Pulmonary artery endothelial cell (primary cell): ENCODE results near the gene LRRC25. TPM values are rescaled to one million over a fixed set of nuclear protein-coding genes. Genes with fewer than 3 reads are reported as not detected.

Experiments
- DNase-seq: peaks from one replicate; pipeline ENCODE4 v3.0.0-alpha.2; 2011; ENCODE audit warnings: low read depth, low spot score
- total RNA-seq: library from RNA; depleted of rRNA; stranded (reverse); fragments of >200 nt; gene quantifications from 2 replicates; pipeline ENCODE4 v1.2.3, GENCODE V29; 2014

The LRRC25 gene
- total RNA-seq, 1 donor from 2014 or later: not detected

DNA sequence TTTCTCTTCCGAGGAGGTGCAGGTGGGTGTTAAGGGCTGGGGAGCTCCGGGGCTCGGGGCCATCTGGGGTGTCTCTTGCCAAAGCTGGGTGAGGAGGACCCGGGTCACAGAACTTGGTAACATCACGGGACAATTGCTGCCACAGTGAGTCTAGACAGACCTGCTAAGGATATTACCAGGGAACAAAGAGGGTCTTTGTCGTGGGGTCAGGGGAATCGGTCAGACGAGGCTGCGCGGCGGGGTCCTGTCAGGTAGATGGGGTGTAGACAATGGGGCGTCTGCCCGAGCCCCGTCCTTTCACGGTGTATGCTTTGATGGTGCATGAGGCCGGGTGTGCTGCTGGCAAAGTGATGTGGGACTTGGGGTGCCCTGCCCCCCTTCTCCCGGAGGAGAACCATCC, 49.3 kb downstream of the LRRC25 start:
- DNase-seq: no peak

DNA sequence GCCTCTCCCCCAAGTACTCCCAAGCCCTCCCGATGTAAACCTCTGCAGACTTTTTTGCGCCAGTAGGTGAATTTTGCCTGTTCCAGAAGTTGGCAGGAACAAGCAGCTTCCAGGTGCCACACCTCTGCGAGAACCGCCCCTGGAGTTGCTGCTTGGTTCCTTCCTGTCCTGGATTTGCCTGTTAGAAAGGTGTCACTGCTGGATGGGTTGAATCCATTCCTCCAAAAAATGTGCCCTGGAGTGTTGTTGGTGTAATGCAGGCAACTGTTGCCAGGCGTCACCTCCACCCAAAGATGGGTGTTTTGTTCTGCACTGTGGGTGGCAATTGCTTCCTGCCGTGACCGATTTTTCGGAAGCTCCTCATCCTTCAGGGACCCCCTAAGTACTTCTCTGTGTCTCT, 51.3 kb downstream of the LRRC25 start:
- no peak for DNase-seq

- DNase-seq: no peak
These were observed 52.1 kb downstream of the LRRC25 start for GRCh38 chr19:18345296-18345695.

GRCh38 chr19:18344582-18344950, 52.9 kb downstream of the LRRC25 start:
- no peak for DNase-seq

DNA sequence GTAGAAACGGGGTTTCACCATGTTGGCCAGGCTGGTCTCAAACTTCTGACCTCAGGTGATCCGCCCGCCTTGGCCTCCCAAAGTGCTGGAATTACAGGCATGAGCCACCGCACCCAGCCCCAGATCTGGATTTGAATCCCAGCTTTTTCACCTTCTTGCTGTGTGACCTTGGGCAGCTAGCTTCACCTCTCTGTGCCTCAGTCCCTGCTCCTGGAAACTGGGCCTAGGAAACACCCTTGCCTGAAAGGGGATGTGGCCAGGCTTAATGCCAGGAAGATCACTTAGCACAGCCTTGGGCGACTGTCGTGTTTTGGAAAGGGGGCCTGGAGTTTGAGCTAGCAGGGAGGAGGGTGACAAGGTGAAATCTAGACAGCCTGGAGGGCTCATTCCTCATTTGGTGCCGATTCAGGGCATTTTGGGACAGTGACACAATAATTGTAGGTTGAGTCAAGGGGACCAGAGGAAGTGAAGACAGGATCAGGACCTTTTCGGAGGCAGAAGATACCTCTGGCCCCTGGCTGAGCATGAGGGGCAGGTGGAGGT, 55.3 kb downstream of the LRRC25 start:
- no peak for DNase-seq

Other genes starting within 250 kb of the LRRC25 start
- 2.4 and 2.8 TPM in 2 replicates for gene PIK3R2, start 244.5 kb downstream of the LRRC25 start, total RNA-seq
- 2.2 and 2.4 TPM in 2 replicates for gene IFI30, start 223.8 kb downstream of the LRRC25 start, total RNA-seq
- 10.3 and 13.0 TPM in 2 replicates for gene MPV17L2, start 204.4 kb downstream of the LRRC25 start, total RNA-seq
- gene RAB3A, start 193.6 kb downstream of the LRRC25 start, total RNA-seq: 0.99 TPM in 2 replicates
- 0.04 and 0.20 TPM in 2 replicates for gene PDE4C, start 171.2 kb downstream of the LRRC25 start, total RNA-seq
- gene IQCN, start 123.2 kb downstream of the LRRC25 start, total RNA-seq: 0.07 TPM in 1 of 2 replicates, not detected in the other
- 124 and 131 TPM in 2 replicates for gene JUND, start 116.0 kb downstream of the LRRC25 start, total RNA-seq
- gene LSM4, start 74.5 kb downstream of the LRRC25 start, total RNA-seq: 139 and 172 TPM in 2 replicates
- gene PGPEP1, start 57.0 kb downstream of the LRRC25 start, total RNA-seq: 23.9 and 25.7 TPM in 2 replicates
- gene GDF15, start 11.5 kb downstream of the LRRC25 start, total RNA-seq: 95.0 and 102 TPM in 2 replicates
- 75.4 and 84.3 TPM in 2 replicates for gene SSBP4, start 21.8 kb upstream of the LRRC25 start, total RNA-seq
- gene ISYNA1, start 40.5 kb upstream of the LRRC25 start, total RNA-seq: 45.2 and 46.0 TPM in 2 replicates
- gene ELL, start 124.4 kb upstream of the LRRC25 start, total RNA-seq: 13.4 and 15.3 TPM in 2 replicates
- gene FKBP8, start 146.0 kb upstream of the LRRC25 start, total RNA-seq: 130 and 186 TPM in 2 replicates
- 75.2 and 84.4 TPM in 2 replicates for gene KXD1, start 160.2 kb upstream of the LRRC25 start, total RNA-seq
- gene UBA52, start 174.2 kb upstream of the LRRC25 start, total RNA-seq: 882 and 970 TPM in 2 replicates
- 54.5 and 56.5 TPM in 2 replicates for gene REX1BD, start 191.2 kb upstream of the LRRC25 start, total RNA-seq
- gene CRLF1, start 209.2 kb upstream of the LRRC25 start, total RNA-seq: not detected in 2 replicates
- gene TMEM59L, start 215.2 kb upstream of the LRRC25 start, total RNA-seq: 0.14 and 0.40 TPM in 2 replicates
- 4.7 and 6.2 TPM in 2 replicates for gene KLHL26, start 239.4 kb upstream of the LRRC25 start, total RNA-seq